Activated T-helper 2 cell treated with anti-CD3 and anti-CD28 coated beads, Interferon-gamma antibody, Interleukin-2, Interleukin-4, amounts not matched to agents 10 μg/mL and 5 μg/mL and 100 μg/mL, durations not matched to agents 14 hours and 24 hours and 36 hours (primary cell): ENCODE results near the gene DLX1. TPM values are rescaled to one million over a fixed set of nuclear protein-coding genes. Genes with fewer than 3 reads are reported as not detected.

Source experiments
- DNase-seq: peaks from one replicate; pipeline ENCODE4 v3.0.0; 2021; ENCODE audit warnings: low spot score
- H3K27ac Mint-ChIP-seq: one replicate; pipeline ENCODE4 v1.8.0; 2021; ENCODE audit warnings: mixed read lengths
- H3K27me3 Mint-ChIP-seq: one replicate; pipeline ENCODE4 v1.8.0; 2021; ENCODE audit warnings: low read depth, mixed read lengths
- H3K36me3 Mint-ChIP-seq: one replicate; pipeline ENCODE4 v1.8.0; 2021; ENCODE audit warnings: low read depth, mixed read lengths
- H3K4me1 Mint-ChIP-seq: one replicate; pipeline ENCODE4 v1.8.0; 2021; ENCODE audit warnings: low read depth, mixed read lengths
- H3K4me3 Mint-ChIP-seq: one replicate; pipeline ENCODE4 v1.8.0; 2021; ENCODE audit warnings: low read depth, mild to moderate bottlenecking, moderate library complexity, mixed read lengths
- H3K9me3 Mint-ChIP-seq: one replicate; pipeline ENCODE4 v1.8.0; 2021; ENCODE audit warnings: mixed read lengths
- intact Hi-C: fragments of 100-400 bp; cut with micrococcal nuclease; formaldehyde crosslinking; loops from one replicate; pipeline ENCODE4 v1.15.1; 2023
- total RNA-seq: library from RNA; stranded (reverse); gene quantifications from 2 replicates; pipeline ENCODE4 v1.2.3, GENCODE V29; 2022

Gene DLX1
- total RNA-seq, 1 donor from 2014 or later, result 0.09 TPM

GRCh38 chr2:172084645-172085459 is 455 bp upstream of the DLX1 start:
- no peak for DNase-seq
- peaks cover 92% of the 10 kb centered on the region for H3K27me3 Mint-ChIP-seq
- H3K4me3 Mint-ChIP-seq, result peak overlapping the region; percentile 75
- peak overlapping the region; percentile 58 for H3K27ac Mint-ChIP-seq
- peaks cover 9% of the 10 kb centered on the region for H3K36me3 Mint-ChIP-seq
- H3K9me3 Mint-ChIP-seq, result no peaks in the 10 kb centered on the region
- peaks cover 33% of the 10 kb centered on the region for H3K4me1 Mint-ChIP-seq
- intact Hi-C loops, result loop anchor here (1.0 to 5.0 kb wide), 4 partner anchors 8 to 378 kb away; partner anchors contain the start of gene ITGA6

GRCh38 chr2:172086241-172087206 is 1.2 kb downstream of the DLX1 start:
- Mint-ChIP-seq H3K36me3 (peaks cover 6% of the 10 kb centered on the region), H3K27me3 (peaks cover 90% of the 10 kb centered on the region), H3K9me3 (no peaks in the 10 kb centered on the region), H3K27ac (peak overlapping the region; percentile 12), H3K4me3 (peak overlapping the region; percentile 30), H3K4me1 (peaks cover 31% of the 10 kb centered on the region)
- no peak for DNase-seq
- intact Hi-C loops, result no loop called here

- H3K9me3 Mint-ChIP-seq, result no peaks in the 10 kb centered on the region
- DNase-seq, result no peak
- peaks cover 30% of the 10 kb centered on the region for H3K4me1 Mint-ChIP-seq
- no peak overlapping the region for H3K4me3 Mint-ChIP-seq
- H3K36me3 Mint-ChIP-seq, result peaks cover 6% of the 10 kb centered on the region
- no peak overlapping the region for H3K27ac Mint-ChIP-seq
- intact Hi-C loops, result no loop called here
- peaks cover 90% of the 10 kb centered on the region for H3K27me3 Mint-ChIP-seq
These were observed 2.0 kb downstream of the DLX1 start for GRCh38 chr2:172087207-172087779.

- intact Hi-C loops, result no loop called here
- H3K4me1 Mint-ChIP-seq, result peaks cover 28% of the 10 kb centered on the region
- peak overlapping the region; percentile 26 for H3K27ac Mint-ChIP-seq
- DNase-seq, result no peak
- H3K27me3 Mint-ChIP-seq, result peaks cover 90% of the 10 kb centered on the region
- H3K4me3 Mint-ChIP-seq, result no peak overlapping the region
- no peaks in the 10 kb centered on the region for H3K9me3 Mint-ChIP-seq
- H3K36me3 Mint-ChIP-seq, result peaks cover 6% of the 10 kb centered on the region
These were observed 2.5 kb downstream of the DLX1 start for GRCh38 chr2:172087780-172088244.

GRCh38 chr2:172088245-172089004 is 3.1 kb downstream of the DLX1 start:
- DNase-seq, result no peak
- H3K4me3 Mint-ChIP-seq, result no peak overlapping the region
- intact Hi-C loops, result no loop called here
- peak overlapping the region; percentile 26 for H3K27ac Mint-ChIP-seq
- H3K27me3 Mint-ChIP-seq, result peaks cover 91% of the 10 kb centered on the region
- no peaks in the 10 kb centered on the region for H3K9me3 Mint-ChIP-seq
- peaks cover 27% of the 10 kb centered on the region for H3K4me1 Mint-ChIP-seq
- H3K36me3 Mint-ChIP-seq, result peaks cover 6% of the 10 kb centered on the region

GRCh38 chr2:172089005-172089504 is 3.7 kb downstream of the DLX1 start:
- Mint-ChIP-seq H3K27ac (no peak overlapping the region), H3K36me3 (peaks cover 6% of the 10 kb centered on the region), H3K27me3 (peaks cover 91% of the 10 kb centered on the region), H3K4me3 (no peak overlapping the region), H3K9me3 (no peaks in the 10 kb centered on the region), H3K4me1 (peaks cover 20% of the 10 kb centered on the region)
- no peak for DNase-seq
- intact Hi-C loops, result no loop called here

- Mint-ChIP-seq H3K27me3 (peaks cover 88% of the 10 kb centered on the region), H3K4me3 (no peak overlapping the region), H3K27ac (no peak overlapping the region), H3K9me3 (no peaks in the 10 kb centered on the region), H3K36me3 (peaks cover 6% of the 10 kb centered on the region), H3K4me1 (peaks cover 17% of the 10 kb centered on the region)
- intact Hi-C loops, result loop anchor here (5.0 kb wide), 1 partner anchor 1377 kb away; no protein-coding TSS in a partner anchor
- no peak for DNase-seq
These were observed 4.3 kb downstream of the DLX1 start for GRCh38 chr2:172089633-172090032.

GRCh38 chr2:172090044-172090961 is 5.0 kb downstream of the DLX1 start:
- intact Hi-C loops, result loop anchor here (5.0 kb wide), 1 partner anchor 1378 kb away; no protein-coding TSS in a partner anchor
- Mint-ChIP-seq H3K27me3 (peaks cover 85% of the 10 kb centered on the region), H3K9me3 (no peaks in the 10 kb centered on the region), H3K4me1 (peaks cover 17% of the 10 kb centered on the region), H3K4me3 (no peak overlapping the region), H3K27ac (no peak overlapping the region), H3K36me3 (peaks cover 6% of the 10 kb centered on the region)
- DNase-seq, result no peak

- Mint-ChIP-seq H3K4me3 (no peak overlapping the region), H3K27me3 (peaks cover 85% of the 10 kb centered on the region), H3K27ac (no peak overlapping the region), H3K36me3 (peaks cover 6% of the 10 kb centered on the region), H3K4me1 (peaks cover 17% of the 10 kb centered on the region), H3K9me3 (no peaks in the 10 kb centered on the region)
- intact Hi-C loops, result loop anchor here (5.0 kb wide), 1 partner anchor 1379 kb away; no protein-coding TSS in a partner anchor
- DNase-seq, result no peak
These were observed 5.8 kb downstream of the DLX1 start for GRCh38 chr2:172091000-172091641.

- H3K27ac Mint-ChIP-seq, result no peak overlapping the region
- no peaks in the 10 kb centered on the region for H3K9me3 Mint-ChIP-seq
- peaks cover 9% of the 10 kb centered on the region for H3K36me3 Mint-ChIP-seq
- intact Hi-C loops, result loop anchor here (1.0 to 5.0 kb wide), 3 partner anchors 10 to 1380 kb away; partner anchors contain the start of gene DLX2
- no peak overlapping the region for H3K4me3 Mint-ChIP-seq
- peaks cover 82% of the 10 kb centered on the region for H3K27me3 Mint-ChIP-seq
- no peak for DNase-seq
- H3K4me1 Mint-ChIP-seq, result peaks cover 18% of the 10 kb centered on the region
These were observed 6.7 kb downstream of the DLX1 start for GRCh38 chr2:172091761-172092566.
